Esophagus muscularis mucosa (tissue), 3 donors: ENCODE measurements around the gene UBIAD1.

Experiments
- POLR2A ChIP-seq: fragments of 450-650 bp; IDR thresholded peaks from one replicate; pipeline ENCODE4 v1.6.1; 2017; ENCODE audit warnings: antibody characterized with exemption, moderate library complexity, mild to moderate bottlenecking, low read depth
- TF ChIP-seq, protein P1 (sequence below), 3 experiments: fragments of 200-600 bp in 2 of 3; fragments of 450-650 bp in 1 of 3; sonication (generic) in 2 of 3; IDR thresholded peaks; one replicate each; pipeline ENCODE4 v1.5.1; 2017 to 2019; ENCODE audit warnings: antibody characterized with exemption in 3 of 3, mild to moderate bottlenecking in 2 of 3, moderate library complexity in 1 of 3

- TF ChIP-seq, protein P1, sequence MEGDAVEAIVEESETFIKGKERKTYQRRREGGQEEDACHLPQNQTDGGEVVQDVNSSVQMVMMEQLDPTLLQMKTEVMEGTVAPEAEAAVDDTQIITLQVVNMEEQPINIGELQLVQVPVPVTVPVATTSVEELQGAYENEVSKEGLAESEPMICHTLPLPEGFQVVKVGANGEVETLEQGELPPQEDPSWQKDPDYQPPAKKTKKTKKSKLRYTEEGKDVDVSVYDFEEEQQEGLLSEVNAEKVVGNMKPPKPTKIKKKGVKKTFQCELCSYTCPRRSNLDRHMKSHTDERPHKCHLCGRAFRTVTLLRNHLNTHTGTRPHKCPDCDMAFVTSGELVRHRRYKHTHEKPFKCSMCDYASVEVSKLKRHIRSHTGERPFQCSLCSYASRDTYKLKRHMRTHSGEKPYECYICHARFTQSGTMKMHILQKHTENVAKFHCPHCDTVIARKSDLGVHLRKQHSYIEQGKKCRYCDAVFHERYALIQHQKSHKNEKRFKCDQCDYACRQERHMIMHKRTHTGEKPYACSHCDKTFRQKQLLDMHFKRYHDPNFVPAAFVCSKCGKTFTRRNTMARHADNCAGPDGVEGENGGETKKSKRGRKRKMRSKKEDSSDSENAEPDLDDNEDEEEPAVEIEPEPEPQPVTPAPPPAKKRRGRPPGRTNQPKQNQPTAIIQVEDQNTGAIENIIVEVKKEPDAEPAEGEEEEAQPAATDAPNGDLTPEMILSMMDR (IDR thresholded peaks at IDR 0.05): no peak
- no peak for TF ChIP-seq POLR2A
Measured at GRCh38 chr1:11316701-11317100, 43.7 kb downstream of the UBIAD1 start.
